Measurements from ENCODE around the gene DKC1. TPM values are rescaled to one million over a fixed set of nuclear protein-coding genes. Genes with fewer than 3 reads are reported as not detected.
A peak's percentile ranks its signal among the peaks of the same experiment; 100 is the strongest.

DKC1 gene
- total and polyA plus RNA-seq, 2 donors from 2014 or later = 21.7 to 35.7 TPM

- no peak for TF ChIP-seq CTCF (IDR thresholded peaks at IDR 0.05; ENCODE audit: borderline replicate concordance, extremely low read depth, insufficient read depth)
- intact Hi-C loops (cut with DNase I) = no loop called here
- Histone ChIP-seq H3K36me3 (ENCODE audit: control insufficient read depth in 2 of 3, insufficient read depth in 3 of 3, low read length in 3 of 3) (no peaks in the 10 kb centered on the region), H3K4me1 (ENCODE audit: control insufficient read depth in 2 of 3, insufficient read depth in 2 of 3, low read depth in 1 of 3, low read length in 3 of 3) (peaks cover 0 to 8% (median 0%) of the 10 kb centered on the region in 3 donors), H3K9me3 (ENCODE audit: control insufficient read depth in 2 of 3, insufficient read depth in 1 of 3, low read length in 3 of 3) (no peaks in the 10 kb centered on the region), H3K27me3 (ENCODE audit: control insufficient read depth, insufficient read depth, low read length) (no peaks in the 10 kb centered on the region), H3K27ac (ENCODE audit: low read depth in 2 of 2, low read length in 2 of 2) (no peak overlapping the region), H3K9ac (ENCODE audit: low read length in 3 of 3) (no peak overlapping the region), H3K4me3 (ENCODE audit: low read length in 3 of 3) (no peak overlapping the region)
- FAIRE-seq = no peak
- DNase-seq = no peak
Observed at GRCh38 chrX:154806837-154807501, 44.3 kb downstream of the DKC1 start.

GRCh38 chrX:154809939-154810665, 47.4 kb downstream of the DKC1 start:
- intact Hi-C loops (cut with DNase I) = no loop called here

GRCh38 chrX:154812341-154813101, 49.9 kb downstream of the DKC1 start:
- FAIRE-seq = peak; percentile 69
- intact Hi-C loops (cut with DNase I) = no loop called here
- Histone ChIP-seq H3K4me1 (ENCODE audit: control insufficient read depth in 2 of 3, insufficient read depth in 2 of 3, low read depth in 1 of 3, low read length in 3 of 3) (no peaks in the 10 kb centered on the region), H3K36me3 (ENCODE audit: control insufficient read depth in 2 of 3, insufficient read depth in 3 of 3, low read length in 3 of 3) (no peaks in the 10 kb centered on the region), H3K27ac (ENCODE audit: low read depth in 2 of 2, low read length in 2 of 2) (no peak overlapping the region), H3K9me3 (ENCODE audit: control insufficient read depth in 2 of 3, insufficient read depth in 1 of 3, low read length in 3 of 3) (no peaks in the 10 kb centered on the region), H3K4me3 (ENCODE audit: low read length in 3 of 3) (no peak overlapping the region), H3K27me3 (ENCODE audit: control insufficient read depth, insufficient read depth, low read length) (no peaks in the 10 kb centered on the region), H3K9ac (ENCODE audit: low read length in 3 of 3) (no peak overlapping the region)
- TF ChIP-seq CTCF (IDR thresholded peaks at IDR 0.05; ENCODE audit: borderline replicate concordance, extremely low read depth, insufficient read depth) = no peak
- DNase-seq = no peak

More at GRCh38 chrX:154809939-154810665, 47.4 kb downstream of the DKC1 start:
- no peaks in the 10 kb centered on the region for H3K9me3 ChIP-seq (ENCODE audit: control insufficient read depth in 2 of 3, insufficient read depth in 1 of 3, low read length in 3 of 3)
- no peak for TF ChIP-seq CTCF (IDR thresholded peaks at IDR 0.05; ENCODE audit: borderline replicate concordance, extremely low read depth, insufficient read depth)
- no peak overlapping the region for H3K27ac ChIP-seq (ENCODE audit: low read depth in 2 of 2, low read length in 2 of 2)
- no peak for FAIRE-seq
- no peak overlapping the region for H3K9ac ChIP-seq (ENCODE audit: low read length in 3 of 3)
- no peaks in the 10 kb centered on the region for H3K4me1 ChIP-seq (ENCODE audit: control insufficient read depth in 2 of 3, insufficient read depth in 2 of 3, low read depth in 1 of 3, low read length in 3 of 3)
- H3K4me3 ChIP-seq (ENCODE audit: low read length in 3 of 3) = no peak overlapping the region
- no peaks in the 10 kb centered on the region for H3K36me3 ChIP-seq (ENCODE audit: control insufficient read depth in 2 of 3, insufficient read depth in 3 of 3, low read length in 3 of 3)
- no peaks in the 10 kb centered on the region for H3K27me3 ChIP-seq (ENCODE audit: control insufficient read depth, insufficient read depth, low read length)
- DNase-seq = no peak

All from kidney (tissue), 14 donors.